HCT116 (cell line): Measurements from ENCODE around the gene SLC23A3. TPM values are rescaled to one million over a fixed set of nuclear protein-coding genes. Genes with fewer than 3 reads are reported as not detected.

ENCODE experiments used
- ATAC-seq: fragments of 200-7000 bp; cut with Tn5 transposase; 2 replicates; pipeline ENCODE4 v1.9.1; 2020; ENCODE audit warnings: mild to moderate bottlenecking, moderate library complexity
- BruUV-seq: library from RNA; stranded (reverse); fragments of 400-500 nt; replicated peaks from 2 replicates; lab custom pipeline; 2021; lab: Mats Ljungman, UMichigan
- CTCF ChIA-PET: fragments of 300-600 bp; sonication (Branson Sonifier 250); formaldehyde crosslinking; loops from one replicate; lab custom pipeline; 2021; ENCODE audit warnings: antibody characterized with exemption; lab: Charles Lee
- POLR2A ChIA-PET: fragments of 300-600, 350-600 bp; sonication (Branson Sonifier 250); formaldehyde crosslinking; loops from one replicate; lab custom pipeline; 2021; ENCODE audit warnings: antibody characterized with exemption; lab: Charles Lee
- RAD21 ChIA-PET, 2 experiments: fragments of 300-600 bp; sonication (Branson Sonifier 250); formaldehyde crosslinking; loops; one replicate each; lab custom pipeline; 2023; ENCODE audit warnings: low total read pairs in 2 of 2; ENCODE audit not compliant: uncharacterized antibody in 2 of 2, unreplicated experiment in 2 of 2, low non-redundant PET in 1 of 2; lab: Charles Lee
- DNase-seq: peaks from one replicate; pipeline ENCODE4 v3.0.0-alpha.2; 2010; ENCODE audit warnings: low read depth, low spot score
- H2AFZ ChIP-seq: fragments of 200-600 bp; shearing (Covaris generic), sonication (generic); 2 replicates; pipeline ENCODE4 v1.6.1; 2017; ENCODE audit warnings: low read depth, mixed run types, mixed read lengths, antibody characterized with exemption, low read length; ENCODE audit not compliant: poor library complexity, severe bottlenecking
- H3K27ac ChIP-seq: 2 replicates; pipeline ENCODE4 v1.5.1; 2012; ENCODE audit warnings: low read depth, low read length
- H3K27me3 ChIP-seq: fragments of 200-600 bp; sonication (generic); 2 replicates; pipeline ENCODE4 v1.6.1; 2016; ENCODE audit warnings: mixed run types, low read length, mixed read lengths; ENCODE audit not compliant: insufficient read depth
- H3K36me3 ChIP-seq, 2 experiments: fragments of 200-500 bp in 1 of 2; fragments of 200-600 bp in 1 of 2; sonication (Bioruptor generic) in 1 of 2; sonication (generic) in 1 of 2; 2 replicates each; pipeline versions ENCODE4 v1.5.1 to v1.6.1; 2014 to 2016; ENCODE audit warnings: low read length in 2 of 2, inconsistent platforms in 1 of 2, mixed read lengths in 1 of 2, mixed run types in 1 of 2; ENCODE audit not compliant: insufficient read depth in 2 of 2, control insufficient read depth in 1 of 2
- H3K4me1 ChIP-seq, 2 experiments: fragments of 200-600 bp in 1 of 2; sonication (generic) in 1 of 2; 2 replicates each; pipeline versions ENCODE4 v1.5.1 to v1.6.1; 2012 to 2017; ENCODE audit warnings: low read length in 2 of 2, inconsistent platforms in 1 of 2, mild to moderate bottlenecking in 1 of 2, mixed read lengths in 1 of 2, mixed run types in 1 of 2, moderate library complexity in 1 of 2; ENCODE audit not compliant: insufficient read depth in 2 of 2, control insufficient read depth in 1 of 2
- H3K4me2 ChIP-seq: fragments of 200-600 bp; sonication (generic); 2 replicates; pipeline ENCODE4 v1.6.1; 2017; ENCODE audit warnings: mixed run types, low read length, mixed read lengths
- H3K4me3 ChIP-seq, 2 experiments: fragments of 200-600 bp in 1 of 2; sonication (generic) in 1 of 2; replicated peaks in 1 of 2; 2 replicates each; pipeline ENCODE4 v1.5.1; 2011 to 2016; ENCODE audit warnings: low read length in 2 of 2, control low read depth in 1 of 2, low read depth in 1 of 2, mild to moderate bottlenecking in 1 of 2, mixed read lengths in 1 of 2, mixed run types in 1 of 2
- H3K79me2 ChIP-seq: fragments of 200-600 bp; sonication (generic); 2 replicates; pipeline ENCODE4 v1.6.1; 2017; ENCODE audit warnings: mild to moderate bottlenecking, mixed run types, low read length, moderate library complexity, mixed read lengths; ENCODE audit not compliant: insufficient read depth
- H3K9ac ChIP-seq: fragments of 200-600 bp; sonication (generic); 2 replicates; pipeline ENCODE4 v1.6.1; 2016; ENCODE audit warnings: low read length, mixed read lengths
- H3K9me2 ChIP-seq: fragments of 200-600 bp; sonication (generic), shearing (Covaris generic); 2 replicates; pipeline ENCODE4 v1.6.1; 2017; ENCODE audit warnings: mixed run types, mild to moderate bottlenecking, moderate library complexity; ENCODE audit not compliant: insufficient read depth
- H3K9me3 ChIP-seq, 2 experiments: fragments of 200-500 bp in 1 of 2; fragments of 200-600 bp in 1 of 2; sonication (Bioruptor generic) in 1 of 2; sonication (generic) in 1 of 2; 2 replicates each; pipeline ENCODE4 v1.6.1; 2014 to 2017; ENCODE audit warnings: low read length in 2 of 2, mixed read lengths in 2 of 2, inconsistent platforms in 1 of 2, low read depth in 1 of 2, mild to moderate bottlenecking in 1 of 2, mixed run types in 1 of 2, moderate library complexity in 1 of 2; ENCODE audit not compliant: control insufficient read depth in 1 of 2, insufficient read depth in 1 of 2
- H4K20me1 ChIP-seq: fragments of 200-600 bp; sonication (generic), shearing (Covaris generic); 2 replicates; pipeline ENCODE4 v1.6.1; 2017; ENCODE audit warnings: mixed run types, mild to moderate bottlenecking, moderate library complexity; ENCODE audit not compliant: insufficient read depth
- CEBPB ChIP-seq: IDR thresholded peaks from 2 replicates; pipeline ENCODE4 v1.6.1; 2012; ENCODE audit warnings: low read depth
- CTCF ChIP-seq, 3 experiments: fragments of 200-600 bp in 1 of 3; sonication (generic) in 1 of 3; IDR thresholded peaks in 2 of 3; conservative IDR thresholded peaks in 1 of 3; 2 replicates each; pipeline ENCODE4 v1.5.1; 2012 to 2017; ENCODE audit warnings: low read depth in 2 of 3, low read length in 2 of 3, antibody characterized with exemption in 1 of 3, borderline replicate concordance in 1 of 3, control low read depth in 1 of 3, mild to moderate bottlenecking in 1 of 3, mixed read lengths in 1 of 3, mixed run types in 1 of 3, moderate library complexity in 1 of 3; ENCODE audit not compliant: insufficient read depth in 1 of 3
- ELF1 ChIP-seq: IDR thresholded peaks from 2 replicates; pipeline ENCODE4 v1.6.1; 2012; ENCODE audit warnings: low read depth, borderline replicate concordance
- EZH2phosphoT487 ChIP-seq: fragments of 200-600 bp; IDR thresholded peaks from 2 replicates; pipeline ENCODE4 v1.6.1; 2018; ENCODE audit warnings: antibody characterized with exemption, borderline replicate concordance
- FOSL1 ChIP-seq: IDR thresholded peaks from 2 replicates; pipeline ENCODE4 v1.6.1; 2012; ENCODE audit warnings: low read depth
- TCF7L2 ChIP-seq: IDR thresholded peaks from 2 replicates; pipeline ENCODE4 v1.7.0; 2011; ENCODE audit warnings: borderline replicate concordance, inconsistent platforms; ENCODE audit not compliant: insufficient read depth, insufficient read length; ENCODE audit errors: extremely low read depth
- YY1 ChIP-seq: IDR thresholded peaks from 2 replicates; pipeline ENCODE4 v1.6.1; 2011; ENCODE audit warnings: low read length, low read depth, moderate library complexity, mild to moderate bottlenecking; ENCODE audit not compliant: insufficient replicate concordance; ENCODE audit errors: extremely low read depth
- ZFX ChIP-seq: fragments of 450-650 bp; IDR thresholded peaks from 2 replicates; pipeline ENCODE4 v1.6.1; 2017
- intact Hi-C: fragments of 100-400 bp; cut with micrococcal nuclease; formaldehyde crosslinking; loops from 2 replicates; pipeline ENCODE4 v1.10.0; 2022
- total RNA-seq: library from RNA; stranded (reverse); gene quantifications from one replicate; pipeline ENCODE4 v1.2.1, GENCODE V29; 2021; ENCODE audit not compliant: unreplicated experiment
- TF ChIP-seq, protein P1 (sequence below): IDR thresholded peaks from 2 replicates; pipeline ENCODE4 v1.6.1; 2011; ENCODE audit warnings: mild to moderate bottlenecking, low read length, moderate library complexity; ENCODE audit not compliant: insufficient replicate concordance; ENCODE audit errors: extremely low read depth

SLC23A3 gene
- total RNA-seq, 1 experiment from 2014 or later: 4.8 TPM

DNA sequence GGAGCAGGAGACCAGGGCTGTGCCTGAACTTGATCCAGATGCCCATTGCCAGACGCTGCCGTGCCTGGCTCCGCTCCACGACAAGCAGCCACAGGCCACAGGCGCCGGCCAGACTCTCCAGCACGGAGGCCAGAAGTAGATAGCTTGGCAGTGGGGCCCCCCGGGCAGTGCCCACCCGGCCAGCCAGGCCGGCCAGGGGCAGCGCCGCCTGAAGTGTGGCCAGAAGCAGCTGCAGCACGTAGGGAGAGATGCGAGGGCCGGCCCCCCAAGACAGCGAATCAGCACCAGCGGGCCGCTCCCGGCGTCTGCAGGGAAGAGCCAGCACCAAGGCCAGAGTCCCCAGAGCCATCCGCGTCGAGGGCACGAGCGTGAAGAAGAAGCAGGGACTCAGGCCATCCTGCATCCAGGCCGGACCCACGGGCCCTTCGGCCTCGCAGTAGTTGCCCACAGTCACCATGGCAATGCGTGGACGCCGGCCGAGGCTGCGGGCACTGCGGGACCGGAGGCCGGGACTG lies 48.4 kb upstream of the SLC23A3 start (continued):
- TF ChIP-seq CEBPB (no peak), TCF7L2 (no peak), CTCF (IDR thresholded peaks at IDR 0.05 in 2 of 3, conservative IDR thresholded peaks at IDR 0.05 in 1 of 3; ENCODE audit: borderline replicate concordance in 1 of 3, insufficient read depth in 1 of 3, low read depth in 2 of 3, low read length in 2 of 3) (no peak), FOSL1 (no peak), ZFX (no peak), YY1 (no peak), ELF1 (no peak), EZH2phosphoT487 (no peak)

- POLR2A ChIA-PET: interaction anchor here (2.3 kb wide), 1 partner anchor 10 kb away, joined by 18 read pairs; the partner anchor contains the start of gene ZFAND2B
- H3K9me3 ChIP-seq: no peaks in the 10 kb centered on the region
- no peaks in the 10 kb centered on the region for H3K27me3 ChIP-seq
- H3K4me1 ChIP-seq: peaks cover 9 to 37% of the 10 kb centered on the region in 2 experiments; a peak in 3 of 4 replicates
- 0 out of 2 replicates have a peak overlapping the region, but pooled peaks have one; percentile 5 for H3K4me2 ChIP-seq
- no peak overlapping the region for H3K9ac ChIP-seq
- H3K36me3 ChIP-seq: peaks cover 3 to 15% of the 10 kb centered on the region in 2 experiments; a peak in 1 of 4 replicates
- RAD21 ChIA-PET: no interaction called here
- H2AFZ ChIP-seq: no peak overlapping the region
- no peaks in the 10 kb centered on the region for H4K20me1 ChIP-seq
- DNase-seq (no peak), ATAC-seq (no peak)
- H3K9me2 ChIP-seq: no peaks in the 10 kb centered on the region
- CTCF ChIA-PET: interaction anchor here (0.6 kb wide), 1 partner anchor 36 kb away, joined by 5 read pairs; no protein-coding TSS in a partner anchor
- H3K27ac ChIP-seq: no peak overlapping the region
- no peaks in the 10 kb centered on the region for H3K79me2 ChIP-seq
- no TSS peak for BruUV-seq
- H3K4me3 ChIP-seq: no peak overlapping the region
- TF ChIP-seq, protein P1, sequence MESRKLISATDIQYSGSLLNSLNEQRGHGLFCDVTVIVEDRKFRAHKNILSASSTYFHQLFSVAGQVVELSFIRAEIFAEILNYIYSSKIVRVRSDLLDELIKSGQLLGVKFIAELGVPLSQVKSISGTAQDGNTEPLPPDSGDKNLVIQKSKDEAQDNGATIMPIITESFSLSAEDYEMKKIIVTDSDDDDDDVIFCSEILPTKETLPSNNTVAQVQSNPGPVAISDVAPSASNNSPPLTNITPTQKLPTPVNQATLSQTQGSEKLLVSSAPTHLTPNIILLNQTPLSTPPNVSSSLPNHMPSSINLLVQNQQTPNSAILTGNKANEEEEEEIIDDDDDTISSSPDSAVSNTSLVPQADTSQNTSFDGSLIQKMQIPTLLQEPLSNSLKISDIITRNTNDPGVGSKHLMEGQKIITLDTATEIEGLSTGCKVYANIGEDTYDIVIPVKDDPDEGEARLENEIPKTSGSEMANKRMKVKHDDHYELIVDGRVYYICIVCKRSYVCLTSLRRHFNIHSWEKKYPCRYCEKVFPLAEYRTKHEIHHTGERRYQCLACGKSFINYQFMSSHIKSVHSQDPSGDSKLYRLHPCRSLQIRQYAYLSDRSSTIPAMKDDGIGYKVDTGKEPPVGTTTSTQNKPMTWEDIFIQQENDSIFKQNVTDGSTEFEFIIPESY: no peak
- intact Hi-C loops: no loop called here
Measured at GRCh38 chr2:219216535-219216915, 46.7 kb upstream of the SLC23A3 start.
